Thyroid gland (tissue), 4 donors: ENCODE measurements around the gene CNKSR1. TPM values are rescaled to one million over a fixed set of nuclear protein-coding genes. Genes with fewer than 3 reads are reported as not detected.

ENCODE experiments used
- DNase-seq, 2 donors: peaks; one replicate each; pipeline ENCODE4 v3.0.0-alpha.2; 2019
- H3K27ac ChIP-seq, 3 donors: fragments of 200-600 bp; sonication (generic); 1 replicate in 2 of 3; 2 replicates in 1 of 3; pipeline ENCODE4 v1.5.1; 2016 to 2019; ENCODE audit warnings: mild to moderate bottlenecking in 1 of 3, moderate library complexity in 1 of 3
- H3K27me3 ChIP-seq: fragments of 200-600 bp; sonication (generic); one replicate; pipeline ENCODE4 v1.5.1; 2019
- H3K36me3 ChIP-seq, 2 donors: fragments of 200-600 bp; sonication (generic); one replicate each; pipeline ENCODE4 v1.5.1; 2016 to 2019
- H3K4me1 ChIP-seq, 2 donors: fragments of 200-600 bp; sonication (generic); one replicate each; pipeline ENCODE4 v1.5.1; 2017 to 2019
- H3K4me3 ChIP-seq, 3 donors: fragments of 200-600 bp; sonication (generic); replicated peaks in 1 of 3; 1 replicate in 2 of 3; 2 replicates in 1 of 3; pipeline ENCODE4 v1.5.1; 2016; ENCODE audit warnings: mild to moderate bottlenecking in 1 of 3
- H3K9me3 ChIP-seq: fragments of 200-600 bp; sonication (generic); one replicate; pipeline ENCODE4 v1.5.1; 2017
- POLR2A ChIP-seq, 2 donors: fragments of 450-650 bp; IDR thresholded peaks; one replicate each; pipeline ENCODE4 v1.6.1; 2017; ENCODE audit warnings: antibody characterized with exemption in 2 of 2, mild to moderate bottlenecking in 2 of 2, moderate library complexity in 1 of 2
- WGBS, 2 donors: methylation state at CpG; one replicate each; pipeline ENCODE4 v1.1.5; 2017; 5-methylcytosine and 5-hydroxymethylcytosine counted together
- intact Hi-C: fragments of 100-400 bp; cut with DNase I; formaldehyde crosslinking; loops from one replicate; pipeline ENCODE4 v1.15.1; 2023
- total RNA-seq, 4 donors: library from RNA; depleted of rRNA; stranded (reverse); fragments of >200 nt; gene quantifications; one replicate each; pipeline ENCODE4 v1.2.3, GENCODE V29; 2016
- TF ChIP-seq, protein P1 (sequence below), 6 experiments: fragments of 200-600 bp in 3 of 6; fragments of 450-650 bp in 3 of 6; sonication (generic) in 3 of 6; IDR thresholded peaks; one replicate each; pipeline ENCODE4 v1.5.1; 2016 to 2019; ENCODE audit warnings: antibody characterized with exemption in 6 of 6, mild to moderate bottlenecking in 2 of 6, inconsistent platforms in 1 of 6, moderate library complexity in 1 of 6

Gene CNKSR1
- total RNA-seq, 4 donors from 2014 or later = 20.0 to 81.2 (median 31.6) TPM

GRCh38 chr1:26164036-26164860 is 13.0 kb upstream of the CNKSR1 start:
- peak; percentile 46 to 51 for DNase-seq
- WGBS, 2 donors = 26 to 33% methylated on average over 15 to 23 of the region's 72 CpGs
- H3K4me1 ChIP-seq = peaks cover 13 to 21% of the 10 kb centered on the region in 2 donors
- no peak for TF ChIP-seq POLR2A (IDR thresholded peaks at IDR 0.05)
- TF ChIP-seq, protein P1, sequence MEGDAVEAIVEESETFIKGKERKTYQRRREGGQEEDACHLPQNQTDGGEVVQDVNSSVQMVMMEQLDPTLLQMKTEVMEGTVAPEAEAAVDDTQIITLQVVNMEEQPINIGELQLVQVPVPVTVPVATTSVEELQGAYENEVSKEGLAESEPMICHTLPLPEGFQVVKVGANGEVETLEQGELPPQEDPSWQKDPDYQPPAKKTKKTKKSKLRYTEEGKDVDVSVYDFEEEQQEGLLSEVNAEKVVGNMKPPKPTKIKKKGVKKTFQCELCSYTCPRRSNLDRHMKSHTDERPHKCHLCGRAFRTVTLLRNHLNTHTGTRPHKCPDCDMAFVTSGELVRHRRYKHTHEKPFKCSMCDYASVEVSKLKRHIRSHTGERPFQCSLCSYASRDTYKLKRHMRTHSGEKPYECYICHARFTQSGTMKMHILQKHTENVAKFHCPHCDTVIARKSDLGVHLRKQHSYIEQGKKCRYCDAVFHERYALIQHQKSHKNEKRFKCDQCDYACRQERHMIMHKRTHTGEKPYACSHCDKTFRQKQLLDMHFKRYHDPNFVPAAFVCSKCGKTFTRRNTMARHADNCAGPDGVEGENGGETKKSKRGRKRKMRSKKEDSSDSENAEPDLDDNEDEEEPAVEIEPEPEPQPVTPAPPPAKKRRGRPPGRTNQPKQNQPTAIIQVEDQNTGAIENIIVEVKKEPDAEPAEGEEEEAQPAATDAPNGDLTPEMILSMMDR (IDR thresholded peaks at IDR 0.05) = peak in 4 of 6 experiments; percentile 46 to 93 (median 76)
- no peaks in the 10 kb centered on the region for H3K9me3 ChIP-seq
- H3K4me3 ChIP-seq = peak overlapping the region in 2 of 3 donors; percentile 28 to 61
- H3K27me3 ChIP-seq = no peaks in the 10 kb centered on the region
- H3K27ac ChIP-seq = peak overlapping the region; percentile 15 to 50 (median 44)
- no peaks in the 10 kb centered on the region for H3K36me3 ChIP-seq
- intact Hi-C loops = loop anchor here (5.0 kb wide), 1 partner anchor 57 kb away; no protein-coding TSS in a partner anchor

DNA sequence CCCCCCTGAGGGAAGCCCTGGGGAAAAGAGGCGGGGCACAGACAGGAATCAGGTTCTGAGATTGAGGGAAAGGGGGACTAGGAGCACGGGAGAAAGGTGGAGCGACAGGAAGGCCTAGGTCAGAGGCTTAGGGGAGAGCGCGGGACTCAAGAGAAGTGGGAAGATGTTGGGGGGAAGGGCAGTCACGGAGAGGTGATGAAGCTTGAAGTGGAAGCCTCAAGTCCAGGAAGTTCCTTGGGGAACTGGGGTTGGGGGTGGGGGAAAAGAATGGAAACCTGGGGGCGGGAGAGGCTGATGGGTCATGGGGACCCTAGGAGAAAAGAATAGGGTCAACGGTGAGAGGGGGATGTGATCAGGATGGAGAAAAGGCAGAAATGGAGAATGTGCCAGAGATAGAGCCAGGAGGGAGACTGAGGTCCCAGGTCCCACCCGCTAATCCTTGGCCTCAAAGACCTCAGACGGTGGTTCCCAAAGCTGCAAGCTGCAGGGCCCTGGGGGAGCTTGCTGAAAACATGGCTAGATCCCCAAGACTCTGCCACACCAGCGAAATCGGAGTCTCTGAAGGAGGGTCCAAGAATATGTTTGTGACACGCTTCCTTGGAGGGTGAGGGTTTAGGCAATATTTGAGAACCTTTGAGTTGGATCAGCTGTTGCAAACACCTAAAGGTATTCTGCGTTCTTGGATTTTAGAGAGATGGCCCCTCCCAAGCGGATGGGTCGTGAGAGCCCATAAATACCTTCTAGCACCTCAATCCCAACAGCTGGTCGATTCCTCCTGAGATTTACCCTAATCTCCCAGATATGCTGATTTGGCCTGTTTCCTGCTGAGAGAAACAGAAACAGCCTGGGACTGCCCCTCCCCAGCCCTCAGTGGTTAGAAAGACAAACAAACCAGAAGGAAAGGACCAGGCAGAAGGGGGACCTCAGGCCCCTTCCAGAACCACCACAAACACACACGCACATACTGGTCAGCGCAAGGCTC is 12.1 kb upstream of the CNKSR1 start:
- H3K36me3 ChIP-seq = no peaks in the 10 kb centered on the region
- TF ChIP-seq, protein P1 (IDR thresholded peaks at IDR 0.05) = no peak
- no peak for TF ChIP-seq POLR2A (IDR thresholded peaks at IDR 0.05)
- H3K4me3 ChIP-seq = no peak overlapping the region
- peak overlapping the region; percentile 15 to 50 (median 44) for H3K27ac ChIP-seq
- intact Hi-C loops = loop anchor here (5.0 kb wide), 1 partner anchor 58 kb away; no protein-coding TSS in a partner anchor
- WGBS, 2 donors = 74 to 78% methylated on average over 19 of the region's 19 CpGs
- H3K9me3 ChIP-seq = no peaks in the 10 kb centered on the region
- peaks cover 13 to 24% of the 10 kb centered on the region in 2 donors for H3K4me1 ChIP-seq
- H3K27me3 ChIP-seq = no peaks in the 10 kb centered on the region
- peak; percentile 30 to 32 for DNase-seq

DNA sequence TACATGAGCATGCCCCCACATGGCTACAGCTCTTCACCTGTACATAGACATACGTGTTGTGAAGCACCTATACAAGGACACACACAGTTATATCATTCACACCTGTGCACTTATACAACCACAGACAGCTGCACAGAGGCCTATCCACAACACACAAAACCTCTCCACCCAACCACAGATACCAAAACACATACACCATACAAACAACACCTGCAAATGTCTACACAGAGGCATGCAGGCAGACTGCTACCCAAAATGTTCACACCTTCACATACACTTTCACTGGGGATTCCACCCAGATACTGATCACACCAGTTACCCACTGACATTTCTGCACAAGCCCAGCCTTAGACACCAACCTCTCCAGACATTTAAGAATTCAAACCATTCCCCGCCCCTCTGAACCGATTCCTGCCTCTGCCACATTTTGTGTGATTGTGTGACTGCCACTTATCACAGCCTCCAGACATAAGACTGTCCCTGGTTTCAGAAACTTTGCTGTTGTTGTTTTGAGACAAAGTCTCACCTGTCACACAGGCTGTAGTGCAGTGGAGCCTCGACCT is 10.5 kb upstream of the CNKSR1 start:
- TF ChIP-seq, protein P1 (IDR thresholded peaks at IDR 0.05) = no peak
- TF ChIP-seq POLR2A (IDR thresholded peaks at IDR 0.05) = no peak
- Histone ChIP-seq H3K4me3 (no peak overlapping the region), H3K36me3 (no peaks in the 10 kb centered on the region), H3K27ac (no peak overlapping the region), H3K9me3 (no peaks in the 10 kb centered on the region), H3K27me3 (no peaks in the 10 kb centered on the region), H3K4me1 (peaks cover 16 to 28% of the 10 kb centered on the region in 2 donors)
- intact Hi-C loops = no loop called here
- DNase-seq = no peak
- WGBS, 2 donors = 83 to 91% methylated on average over 4 of the region's 4 CpGs

GRCh38 chr1:26168410-26169197 is 8.7 kb upstream of the CNKSR1 start, which contains the start of gene C1orf232:
Gene C1orf232, minus strand, starts transcription at chr1:26168963. Its CDS starts 464 bp downstream, at chr1:26168499.
- H3K27ac ChIP-seq = peak within 1 kb of the TSS; percentile 39 to 61 (median 50)
- H3K4me1 ChIP-seq = peaks cover 16 to 23% of the 10 kb centered on the region in 2 donors
- H3K27me3 ChIP-seq = no peaks in the 10 kb centered on the region
- DNase-seq = peak; percentile 21 to 30
- peak within 1 kb of the TSS; percentile 56 to 81 (median 58) for H3K4me3 ChIP-seq
- no peaks in the 10 kb centered on the region for H3K36me3 ChIP-seq
- TF ChIP-seq, protein P1 (IDR thresholded peaks at IDR 0.05) = no peak
- TF ChIP-seq POLR2A (IDR thresholded peaks at IDR 0.05) = no peak
- no peaks in the 10 kb centered on the region for H3K9me3 ChIP-seq
- intact Hi-C loops = no loop called here
- WGBS, 2 donors = 59 to 83% methylated on average over 3 to 4 of the region's 5 CpGs
